OCI-LY3 (cell line): ENCODE results near the gene OR10T2.

Experiments used
- H2AFZ ChIP-seq: fragments of 200-600, 300-600 bp; shearing (Covaris generic); 2 replicates; pipeline ENCODE4 v1.6.0; 2014; ENCODE audit warnings: antibody characterized with exemption, low read depth, low read length
- H3K27ac ChIP-seq: fragments of 200-600, 300-600 bp; sonication (generic); 2 replicates; pipeline ENCODE4 v1.5.1; 2014; ENCODE audit warnings: mild to moderate bottlenecking, low read length, moderate library complexity, mixed read lengths
- H3K27me3 ChIP-seq: fragments of 200-600, 300-600 bp; sonication (generic); 2 replicates; pipeline ENCODE4 v1.6.1; 2014; ENCODE audit warnings: low read depth, low read length, mixed read lengths
- H3K36me3 ChIP-seq: fragments of 200-600, 300-600 bp; sonication (generic); replicated peaks from 2 replicates; pipeline ENCODE3; 2014; ENCODE audit warnings: low read depth, low read length, mixed read lengths
- H3K4me1 ChIP-seq: fragments of 300-600, 200-600 bp; sonication (generic); 2 replicates; pipeline ENCODE4 v1.6.1; 2014; ENCODE audit warnings: low read length, mixed read lengths
- H3K4me2 ChIP-seq: fragments of 200-600, 300-600 bp; sonication (generic); 2 replicates; pipeline ENCODE4 v1.6.1; 2014; ENCODE audit warnings: low read length, mixed read lengths
- H3K4me3 ChIP-seq: fragments of 300-600, 200-600 bp; sonication (generic); 2 replicates; pipeline ENCODE4 v1.5.1; 2014; ENCODE audit warnings: antibody characterized with exemption, mild to moderate bottlenecking, low read length, moderate library complexity
- H3K79me2 ChIP-seq: fragments of 300-600, 200-600 bp; shearing (Covaris generic); 2 replicates; pipeline ENCODE4 v1.6.1; 2014; ENCODE audit warnings: mild to moderate bottlenecking, low read length, mixed read lengths
- H3K9ac ChIP-seq: fragments of 300-600, 200-600 bp; shearing (Covaris generic); 2 replicates; pipeline ENCODE4 v1.6.0; 2014; ENCODE audit warnings: mild to moderate bottlenecking, low read length, moderate library complexity
- H3K9me3 ChIP-seq: fragments of 200-600, 300-600 bp; shearing (Covaris generic); 2 replicates; pipeline ENCODE4 v1.6.1; 2014; ENCODE audit warnings: low read length, mixed read lengths; ENCODE audit not compliant: insufficient read depth
- H4K20me1 ChIP-seq: fragments of 200-600, 300-600 bp; sonication (generic); 2 replicates; pipeline ENCODE4 v1.6.1; 2016; ENCODE audit warnings: low read length, mixed read lengths; ENCODE audit not compliant: insufficient read depth
- CTCF ChIP-seq: fragments of 200-600, 300-600 bp; sonication (generic); IDR thresholded peaks from 2 replicates; pipeline ENCODE4 v1.5.1; 2014; ENCODE audit warnings: antibody characterized with exemption, low read length, low read depth
- EZH2phosphoT487 ChIP-seq: fragments of 200-600 bp; shearing (Covaris generic); IDR thresholded peaks from 2 replicates; pipeline ENCODE4 v1.6.1; 2018; ENCODE audit warnings: antibody characterized with exemption, mixed run types, low read depth

OR10T2 gene

DNA sequence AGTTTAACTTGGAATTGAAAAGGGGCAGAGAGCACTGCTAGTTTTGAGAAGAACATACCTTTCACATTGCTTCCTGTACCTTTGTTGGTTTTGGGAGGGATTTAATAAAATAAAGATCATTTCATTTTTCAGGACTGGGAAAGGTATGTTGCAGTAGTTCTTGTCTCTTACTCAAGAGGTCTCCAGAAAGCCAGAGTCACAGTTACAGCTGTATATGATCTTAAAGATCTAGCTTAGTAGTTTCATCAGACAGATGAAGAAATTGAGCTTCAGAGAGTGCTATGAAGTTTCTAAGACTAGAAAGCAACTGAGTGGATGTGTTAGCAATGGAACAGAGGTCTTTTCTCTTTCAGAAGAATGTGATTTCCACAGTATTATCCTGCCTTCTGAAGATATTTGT lies 25.8 kb upstream of the OR10T2 start:
- H3K4me2 ChIP-seq = no peak overlapping the region

GRCh38 chr1:158422212-158422611 lies 22.9 kb upstream of the OR10T2 start:
- no peak overlapping the region for H3K27ac ChIP-seq
- no peaks in the 10 kb centered on the region for H3K79me2 ChIP-seq
- H3K4me3 ChIP-seq = no peak overlapping the region
- H3K9me3 ChIP-seq = no peaks in the 10 kb centered on the region
- no peaks in the 10 kb centered on the region for H4K20me1 ChIP-seq
- H3K4me1 ChIP-seq = no peaks in the 10 kb centered on the region
- TF ChIP-seq EZH2phosphoT487 = no peak
- TF ChIP-seq CTCF = no peak
- no peaks in the 10 kb centered on the region for H3K27me3 ChIP-seq
- no peak overlapping the region for H2AFZ ChIP-seq
- H3K4me2 ChIP-seq = no peak overlapping the region
- H3K9ac ChIP-seq = no peak overlapping the region
- H3K36me3 ChIP-seq = no peaks in the 10 kb centered on the region

More for the DNA sequence above, 25.8 kb upstream of the OR10T2 start:
- H3K4me1 ChIP-seq = no peaks in the 10 kb centered on the region
- H4K20me1 ChIP-seq = no peaks in the 10 kb centered on the region
- H3K9ac ChIP-seq = no peak overlapping the region
- H3K9me3 ChIP-seq = no peaks in the 10 kb centered on the region
- no peaks in the 10 kb centered on the region for H3K27me3 ChIP-seq
- no peak for TF ChIP-seq CTCF
- no peak for TF ChIP-seq EZH2phosphoT487
- H3K79me2 ChIP-seq = no peaks in the 10 kb centered on the region
- no peak overlapping the region for H3K4me3 ChIP-seq
- H2AFZ ChIP-seq = peak overlapping the region; percentile 37; the same call in 1 of the 2 replicates
- H3K36me3 ChIP-seq = no peaks in the 10 kb centered on the region
- no peak overlapping the region for H3K27ac ChIP-seq

- Histone ChIP-seq H3K9me3 (no peaks in the 10 kb centered on the region), H3K4me3 (no peak overlapping the region), H3K36me3 (no peaks in the 10 kb centered on the region), H3K27me3 (no peaks in the 10 kb centered on the region), H4K20me1 (no peaks in the 10 kb centered on the region), H3K79me2 (no peaks in the 10 kb centered on the region), H3K4me1 (no peaks in the 10 kb centered on the region), H3K9ac (no peak overlapping the region), H2AFZ (no peak overlapping the region), H3K27ac (no peak overlapping the region), H3K4me2 (no peak overlapping the region)
- TF ChIP-seq EZH2phosphoT487 = no peak
- TF ChIP-seq CTCF = no peak
Observed at GRCh38 chr1:158417586-158417985, 18.3 kb upstream of the OR10T2 start.

- H3K9ac ChIP-seq = no peak overlapping the region
- TF ChIP-seq EZH2phosphoT487 = no peak
- H4K20me1 ChIP-seq = no peaks in the 10 kb centered on the region
- H3K27me3 ChIP-seq = no peaks in the 10 kb centered on the region
- no peaks in the 10 kb centered on the region for H3K36me3 ChIP-seq
- no peak overlapping the region for H3K4me2 ChIP-seq
- H3K9me3 ChIP-seq = no peaks in the 10 kb centered on the region
- H2AFZ ChIP-seq = no peak overlapping the region
- no peak overlapping the region for H3K4me3 ChIP-seq
- peaks cover 6% of the 10 kb centered on the region for H3K4me1 ChIP-seq
- no peak overlapping the region for H3K27ac ChIP-seq
- H3K79me2 ChIP-seq = no peaks in the 10 kb centered on the region
Observed at GRCh38 chr1:158414651-158415345, 15.5 kb upstream of the OR10T2 start.
